Endodermal cell (in vitro differentiated cells): ENCODE measurements around the gene TMEM131L. TPM values are rescaled to one million over a fixed set of nuclear protein-coding genes. Genes with fewer than 3 reads are reported as not detected.
A peak's percentile ranks its signal among the peaks of the same experiment; 100 is the strongest.

Source experiments
- DNase-seq: peaks from one replicate; pipeline ENCODE4 v3.0.0-alpha.2; 2017
- H3K27ac ChIP-seq: 2 replicates; pipeline ENCODE4 v1.5.1; 2013; ENCODE audit warnings: mild to moderate bottlenecking, low read depth, low read length, moderate library complexity
- H3K27me3 ChIP-seq: 2 replicates; pipeline ENCODE4 v1.6.1; 2013; ENCODE audit warnings: mild to moderate bottlenecking, low read length, moderate library complexity; ENCODE audit not compliant: insufficient read depth, control insufficient read depth, poor library complexity, severe bottlenecking
- H3K36me3 ChIP-seq: 2 replicates; pipeline ENCODE4 v1.7.0; 2013; ENCODE audit warnings: mild to moderate bottlenecking, low read length, moderate library complexity; ENCODE audit not compliant: control insufficient read depth, insufficient read depth
- H3K4me1 ChIP-seq: one replicate; pipeline ENCODE4 v1.7.0; 2013; ENCODE audit warnings: low read length; ENCODE audit not compliant: control insufficient read depth, insufficient read depth
- H3K4me3 ChIP-seq: 2 replicates; pipeline ENCODE4 v1.5.1; 2013; ENCODE audit warnings: mild to moderate bottlenecking, low read length, moderate library complexity
- H3K9ac ChIP-seq: 2 replicates; pipeline ENCODE4 v1.6.1; 2013; ENCODE audit warnings: mild to moderate bottlenecking, low read length, moderate library complexity; ENCODE audit not compliant: poor library complexity, severe bottlenecking; ENCODE audit errors: extremely low read depth
- H3K9me3 ChIP-seq: 2 replicates; pipeline ENCODE4 v1.6.1; 2013; ENCODE audit warnings: mild to moderate bottlenecking, low read length, moderate library complexity; ENCODE audit not compliant: control insufficient read depth
- H3K27ac Mint-ChIP-seq: 2 replicates; pipeline ENCODE4 v1.8.0; 2020; ENCODE audit warnings: mixed read lengths
- H3K27me3 Mint-ChIP-seq: 2 replicates; pipeline ENCODE4 v1.8.0; 2021; ENCODE audit warnings: mild to moderate bottlenecking, mixed read lengths; ENCODE audit not compliant: insufficient read depth
- H3K36me3 Mint-ChIP-seq: 2 replicates; pipeline ENCODE4 v1.8.0; 2020; ENCODE audit warnings: low read depth, mixed read lengths
- H3K4me1 Mint-ChIP-seq: 2 replicates; pipeline ENCODE4 v1.8.0; 2020; ENCODE audit warnings: mixed read lengths
- H3K4me3 Mint-ChIP-seq: 2 replicates; pipeline ENCODE4 v1.8.0; 2020; ENCODE audit warnings: mild to moderate bottlenecking, moderate library complexity, mixed read lengths
- H3K9me3 Mint-ChIP-seq: 2 replicates; pipeline ENCODE4 v1.8.0; 2020; ENCODE audit warnings: mild to moderate bottlenecking, mixed read lengths
- CTCF ChIP-seq: fragments of 200-600 bp; sonication (generic); conservative IDR thresholded peaks from 2 replicates; pipeline ENCODE4 v1.5.0; 2021; ENCODE audit warnings: antibody characterized with exemption, mild to moderate bottlenecking
- WGBS, 2 experiments: methylation state at CpG; one replicate each; pipeline versions ENCODE4 v1.1.5 to v1.1.7; 2013; ENCODE audit warnings: missing lambda C conversion rate in 2 of 2, mixed read lengths in 1 of 2; ENCODE audit not compliant: insufficient coverage in 1 of 2, insufficient read length in 1 of 2; 5-methylcytosine and 5-hydroxymethylcytosine counted together
- total RNA-seq, 2 donors: library from RNA; stranded (reverse); fragmentation: NEBNext Ultra II Directional in 1 of 2; extraction: Animal tissue kit (Norgen Biotek cat#: 25700) in 1 of 2; gene quantifications; 2 replicates in 1 of 2; 3 replicates in 1 of 2; pipeline ENCODE4 v1.2.1, GENCODE V29; 2021

Gene TMEM131L
- total RNA-seq, 2 donors from 2014 or later: 6.2 to 10.8 TPM

GRCh38 chr4:153649572-153649991 is 183.4 kb downstream of the TMEM131L start:
- WGBS, 2 experiments: 69 to 90% methylated on average over 3 to 6 of the region's 6 CpGs
- Mint-ChIP-seq H3K27me3 (peaks cover 2% of the 10 kb centered on the region), H3K36me3 (no peaks in the 10 kb centered on the region), H3K27ac (no peak overlapping the region), H3K4me1 (peaks cover 5% of the 10 kb centered on the region), H3K9me3 (peaks cover 3% of the 10 kb centered on the region), H3K4me3 (no peak overlapping the region)
- Histone ChIP-seq H3K27me3 (no peaks in the 10 kb centered on the region), H3K27ac (no peak overlapping the region), H3K4me3 (no peak overlapping the region), H3K36me3 (no peaks in the 10 kb centered on the region), H3K9me3 (peaks cover 7% of the 10 kb centered on the region), H3K4me1 (no peaks in the 10 kb centered on the region), H3K9ac (no peak overlapping the region)
- DNase-seq: no peak
- TF ChIP-seq CTCF: peak; percentile 78

- no peak overlapping the region for H3K9ac ChIP-seq
- Mint-ChIP-seq H3K36me3 (no peaks in the 10 kb centered on the region), H3K9me3 (no peaks in the 10 kb centered on the region), H3K27me3 (peaks cover 2% of the 10 kb centered on the region), H3K27ac (no peak overlapping the region), H3K4me3 (no peak overlapping the region), H3K4me1 (peaks cover 5% of the 10 kb centered on the region)
- no peak overlapping the region for H3K4me3 ChIP-seq
- H3K36me3 ChIP-seq: no peaks in the 10 kb centered on the region
- no peak for DNase-seq
- no peaks in the 10 kb centered on the region for H3K4me1 ChIP-seq
- 66% methylated on average over 3 of the region's 3 CpGs; no CpG with 5 or more reads in 1 of the 2 experiments for whole genome bisulfite sequencing, 2 experiments
- TF ChIP-seq CTCF: no peak
- no peaks in the 10 kb centered on the region for H3K27me3 ChIP-seq
- H3K9me3 ChIP-seq: no peaks in the 10 kb centered on the region
- no peak overlapping the region for H3K27ac ChIP-seq
Observed at GRCh38 chr4:153651116-153651515, 185.0 kb downstream of the TMEM131L start.

GRCh38 chr4:153651587-153651986 is 185.4 kb downstream of the TMEM131L start:
- TF ChIP-seq CTCF: no peak
- Histone ChIP-seq H3K9me3 (no peaks in the 10 kb centered on the region), H3K27me3 (no peaks in the 10 kb centered on the region), H3K4me3 (no peak overlapping the region), H3K36me3 (no peaks in the 10 kb centered on the region), H3K9ac (no peak overlapping the region), H3K27ac (no peak overlapping the region), H3K4me1 (no peaks in the 10 kb centered on the region)
- H3K27ac Mint-ChIP-seq: no peak overlapping the region
- WGBS, 2 experiments: 59 to 71% methylated on average over 4 to 5 of the region's 5 CpGs
- no peaks in the 10 kb centered on the region for H3K9me3 Mint-ChIP-seq
- no peaks in the 10 kb centered on the region for H3K36me3 Mint-ChIP-seq
- DNase-seq: no peak
- peaks cover 5% of the 10 kb centered on the region for H3K4me1 Mint-ChIP-seq
- H3K4me3 Mint-ChIP-seq: no peak overlapping the region
- peaks cover 2% of the 10 kb centered on the region for H3K27me3 Mint-ChIP-seq
